Activated CD4-positive, alpha-beta T cell treated with anti-CD3 and anti-CD28 coated beads for 1 hour (primary cell): ENCODE results near the gene GPNMB.

Experiments used
- DNase-seq: peaks from one replicate; pipeline ENCODE4 v3.0.0-alpha.2; 2020

Gene GPNMB

DNA sequence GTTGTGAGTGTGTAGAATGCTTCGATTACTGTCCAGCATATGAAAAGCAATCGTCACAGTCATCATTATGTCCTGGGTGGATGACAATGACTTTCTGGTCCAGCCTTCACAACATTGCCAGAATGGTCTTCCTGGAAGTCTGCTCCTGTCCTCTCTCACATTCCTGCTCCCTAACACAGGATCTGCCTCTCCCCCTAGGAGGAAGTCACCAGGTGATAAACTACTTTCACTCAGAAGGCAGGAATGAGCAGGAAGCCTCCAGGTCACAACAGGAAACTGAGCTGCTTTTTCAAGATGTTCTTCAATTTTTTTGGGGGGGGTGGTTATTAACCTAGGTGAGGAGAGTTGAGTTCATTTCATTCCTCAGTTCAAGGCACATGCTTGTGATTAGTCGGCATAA, 13.6 kb upstream of the GPNMB start:
- DNase-seq: no peak

DNA sequence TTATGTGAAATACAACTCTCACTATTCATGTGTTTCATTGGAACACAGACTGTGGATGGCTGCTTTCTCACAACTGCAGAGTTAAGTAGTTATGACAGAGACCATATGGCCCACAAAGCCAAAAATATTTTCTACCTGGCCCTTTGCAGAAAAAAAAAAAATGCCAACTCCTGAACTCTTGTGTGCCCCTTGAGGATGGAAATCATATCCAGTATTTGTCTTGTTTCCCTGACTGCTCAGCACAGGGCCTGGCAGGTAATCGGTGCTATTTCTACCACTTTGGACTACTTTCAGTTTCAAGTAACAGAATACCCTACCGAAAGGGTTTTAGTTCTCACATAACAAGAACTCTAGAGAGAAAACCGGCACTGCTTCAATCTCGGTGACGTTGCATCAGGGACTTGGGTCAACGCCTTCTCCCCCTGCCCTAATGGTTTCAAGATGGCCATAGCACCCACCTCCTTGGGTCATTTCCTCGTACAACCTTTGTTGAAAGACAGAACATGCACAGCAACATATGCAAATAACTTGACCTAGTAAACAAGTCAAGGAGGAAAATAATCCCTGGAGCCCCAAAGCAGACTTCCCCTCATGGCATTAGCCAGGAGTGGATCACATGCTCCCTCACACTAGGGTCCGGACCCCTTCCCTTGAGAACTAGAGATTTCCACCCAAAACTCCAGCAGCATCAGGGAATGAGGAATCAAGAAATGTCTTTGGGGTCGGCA, 11.8 kb upstream of the GPNMB start:
- DNase-seq: no peak

DNA sequence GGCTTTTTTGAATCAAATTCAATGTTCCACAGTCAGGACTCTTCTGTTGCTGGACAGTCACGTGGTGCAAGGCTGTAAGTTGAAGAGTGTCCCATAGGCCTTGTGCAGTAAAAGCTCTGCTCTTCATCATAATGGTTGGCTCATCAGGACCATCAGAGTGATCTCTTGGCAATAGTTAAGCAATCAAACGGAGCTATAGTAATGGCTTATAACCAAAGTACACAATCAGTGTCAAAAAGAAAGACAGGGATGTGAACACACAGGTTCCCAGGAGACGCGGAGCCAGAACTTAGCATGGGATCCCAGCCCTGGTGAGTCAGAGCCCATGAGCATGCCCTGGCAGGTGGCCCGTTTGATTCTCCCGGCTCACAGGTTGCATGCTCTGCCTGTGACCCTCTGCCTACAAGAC, 10.8 kb upstream of the GPNMB start:
- DNase-seq: no peak

DNA sequence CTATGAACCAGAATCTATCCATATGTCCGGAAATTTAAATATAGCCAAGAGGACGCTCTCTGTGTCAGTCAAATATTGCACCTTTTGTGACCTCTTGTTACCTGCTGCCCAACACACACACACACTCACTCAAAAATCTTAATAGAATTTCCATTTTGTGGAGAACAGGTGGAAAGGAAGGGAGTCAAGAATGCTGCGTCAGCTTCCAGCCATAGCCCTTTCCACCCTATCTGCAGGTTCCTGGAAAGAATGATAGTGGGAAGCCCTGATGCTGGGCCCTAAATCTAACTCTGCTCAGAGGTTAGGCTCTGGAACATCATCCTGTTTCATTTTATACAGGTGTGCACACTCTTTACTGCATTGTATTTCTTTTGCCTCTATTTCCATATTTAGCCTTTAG, 9.6 kb upstream of the GPNMB start:
- no peak for DNase-seq

DNA sequence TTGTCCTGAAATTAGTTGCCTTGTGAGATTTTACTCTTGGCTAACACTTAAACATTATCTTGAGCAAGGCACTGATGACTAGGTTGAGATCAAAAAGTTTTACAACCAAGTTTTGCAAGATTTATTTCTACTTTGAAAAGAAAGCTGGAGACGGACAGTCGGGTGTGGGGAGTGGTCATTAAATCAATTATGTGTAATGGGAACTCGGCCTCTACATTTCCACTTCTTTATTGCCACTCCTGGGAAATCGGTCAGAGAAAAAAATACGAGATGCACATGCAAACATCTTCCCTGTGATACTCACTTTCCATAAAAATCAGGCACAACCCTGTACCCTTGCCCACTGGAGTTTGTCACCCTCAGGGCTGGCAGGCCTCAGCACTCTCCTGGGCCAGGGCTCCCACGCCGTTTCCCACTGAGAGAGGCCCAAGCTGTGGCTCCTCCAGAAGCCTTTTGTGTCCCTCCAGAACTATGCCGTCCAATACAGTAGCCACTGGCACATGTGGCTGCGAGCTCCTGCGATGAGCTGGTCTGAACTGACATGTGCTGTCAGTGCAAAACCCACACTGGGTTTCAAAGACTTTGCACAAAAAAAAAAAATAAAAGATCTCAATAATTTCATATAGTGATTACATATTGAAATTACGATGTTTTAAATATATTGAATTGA, 7.5 kb upstream of the GPNMB start:
- DNase-seq: no peak

DNA sequence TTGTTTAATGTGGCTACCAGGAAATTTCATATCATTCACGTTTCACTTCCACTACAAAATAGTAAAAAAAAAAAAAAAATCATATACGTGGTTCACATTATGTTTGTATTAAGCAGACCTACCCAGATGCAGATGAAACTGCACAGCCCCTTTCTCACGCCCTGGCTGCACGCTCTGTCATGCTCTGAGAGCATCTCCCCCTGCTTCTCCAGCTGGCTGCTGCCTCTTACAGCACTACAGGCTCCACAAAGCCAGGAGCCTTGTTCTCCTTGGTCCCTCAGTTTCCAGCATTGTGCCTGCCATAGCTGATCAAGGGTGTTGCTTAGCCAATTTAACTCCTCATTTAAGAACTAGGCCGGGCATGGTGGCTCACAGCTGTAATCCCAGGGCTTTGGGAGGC, 6.9 kb upstream of the GPNMB start:
- DNase-seq: no peak

DNA sequence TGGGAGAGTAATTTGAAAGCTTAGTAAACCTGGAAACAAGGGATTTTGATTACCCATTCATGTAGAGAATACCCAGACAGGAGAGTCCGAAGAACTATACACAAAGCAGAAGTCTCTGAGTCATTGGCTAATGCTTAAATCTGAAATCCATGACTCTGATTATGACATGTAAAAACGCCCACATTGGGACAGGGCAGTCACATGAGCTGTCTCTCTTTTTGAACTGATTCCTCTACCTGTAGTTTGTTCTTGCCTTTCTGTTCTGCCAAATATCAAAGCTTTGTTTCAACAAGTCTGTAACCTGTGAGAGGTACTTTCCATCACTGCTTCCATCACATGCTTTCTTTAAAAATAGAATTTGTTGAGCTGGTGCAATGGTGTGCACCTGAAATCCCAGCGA, 4.3 kb upstream of the GPNMB start:
- DNase-seq: no peak

DNA sequence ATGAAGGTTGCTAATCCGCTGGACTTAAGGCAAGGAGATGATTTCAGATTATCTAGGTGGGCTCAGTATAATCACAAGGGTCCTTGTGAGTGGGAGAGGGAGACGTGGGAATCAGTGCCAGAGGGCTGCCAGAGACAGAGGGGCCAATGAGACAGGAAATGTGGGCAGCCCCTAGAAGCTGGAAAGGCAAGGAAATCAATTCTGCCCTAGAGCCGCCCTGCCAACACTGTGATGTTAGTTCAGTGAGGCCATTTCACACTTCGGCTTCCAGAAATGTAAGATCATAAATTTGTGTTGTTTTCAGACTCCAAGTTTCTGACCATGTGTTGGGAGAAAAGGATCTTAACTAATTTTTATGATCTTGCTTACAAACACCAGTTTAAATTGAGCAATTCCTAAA, 3.6 kb upstream of the GPNMB start:
- no peak for DNase-seq

DNA sequence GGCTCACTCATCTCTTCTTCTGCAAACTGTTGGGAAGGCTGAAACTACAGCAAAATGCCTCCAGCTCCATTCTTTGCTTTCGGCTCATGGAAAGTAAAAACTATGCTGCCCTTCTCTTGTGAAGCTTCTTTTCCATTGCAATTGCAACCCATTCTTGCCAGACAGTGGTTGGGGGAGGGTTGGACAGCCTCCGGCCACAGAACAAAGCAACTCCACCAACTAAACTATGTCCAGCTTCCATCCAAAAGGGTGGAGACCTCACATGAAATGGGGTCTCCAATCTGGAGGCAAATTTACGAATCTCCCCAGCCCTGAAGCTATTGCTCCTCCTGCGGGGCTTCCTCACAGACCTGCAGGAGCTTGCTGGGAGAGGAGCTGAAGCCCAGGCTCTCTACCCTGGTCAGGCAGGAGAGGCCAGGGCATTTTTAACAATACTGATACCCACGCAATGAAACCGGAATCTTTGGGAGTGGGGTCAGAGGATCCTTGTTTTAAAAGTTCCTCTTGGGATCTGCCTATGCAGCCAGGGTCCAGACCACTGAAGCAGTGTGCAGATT, 549 bp downstream of the GPNMB start:
- DNase-seq: no peak

DNA sequence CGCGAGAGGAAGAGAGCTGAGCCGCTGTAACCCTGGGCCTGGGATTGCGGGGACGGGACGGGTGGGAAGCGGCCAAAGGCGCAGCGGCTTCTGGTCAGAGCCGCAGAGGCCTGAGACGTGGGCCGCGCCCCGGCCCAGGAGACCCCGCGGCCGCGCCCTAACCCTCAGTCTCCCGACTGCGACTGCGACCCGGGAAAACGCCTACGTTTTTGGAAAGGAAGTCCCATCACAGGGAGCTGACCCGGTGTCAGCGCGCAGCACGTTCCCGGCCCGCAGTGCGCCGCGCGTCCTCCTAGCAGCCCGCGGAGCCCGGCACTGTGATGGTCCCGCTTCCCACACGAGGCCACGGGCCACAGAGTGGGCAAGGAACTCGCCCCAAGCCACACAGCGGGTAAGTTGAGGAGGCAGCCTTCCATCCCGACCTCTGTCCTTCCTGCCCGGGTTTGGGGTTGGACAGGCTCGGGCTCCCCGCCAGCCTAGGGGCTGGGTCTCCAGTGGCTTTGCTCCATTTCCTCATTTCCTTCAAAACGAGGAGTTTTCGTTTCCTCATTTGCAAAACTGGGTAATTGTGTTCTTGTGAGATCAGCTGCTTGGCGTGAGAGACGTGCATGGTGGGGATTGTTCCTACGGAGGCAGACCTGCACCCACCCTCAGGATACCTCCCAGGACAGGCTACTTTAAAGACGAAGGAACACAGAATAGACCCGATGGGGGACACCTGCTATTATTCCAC, 1.2 kb downstream of the GPNMB start:
- DNase-seq: no peak

DNA sequence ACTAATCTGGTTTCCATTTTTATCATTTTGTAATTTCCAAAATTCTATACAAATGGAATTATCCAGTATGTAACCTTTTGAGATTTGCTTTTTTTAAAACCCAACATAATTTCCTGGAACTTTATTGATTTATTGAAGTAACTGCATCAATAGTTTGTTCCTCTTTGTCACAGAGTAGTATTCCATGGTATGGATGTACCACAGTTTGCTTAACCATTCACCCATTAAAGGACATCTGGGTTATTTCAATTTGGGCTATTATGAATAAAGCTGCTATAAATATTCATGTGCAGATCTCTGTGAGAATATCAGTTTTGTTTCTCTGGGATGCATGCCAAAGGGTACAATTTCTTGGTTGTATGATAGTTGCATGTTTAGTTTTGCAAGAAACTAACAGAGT, 2.9 kb downstream of the GPNMB start:
- no peak for DNase-seq

DNA sequence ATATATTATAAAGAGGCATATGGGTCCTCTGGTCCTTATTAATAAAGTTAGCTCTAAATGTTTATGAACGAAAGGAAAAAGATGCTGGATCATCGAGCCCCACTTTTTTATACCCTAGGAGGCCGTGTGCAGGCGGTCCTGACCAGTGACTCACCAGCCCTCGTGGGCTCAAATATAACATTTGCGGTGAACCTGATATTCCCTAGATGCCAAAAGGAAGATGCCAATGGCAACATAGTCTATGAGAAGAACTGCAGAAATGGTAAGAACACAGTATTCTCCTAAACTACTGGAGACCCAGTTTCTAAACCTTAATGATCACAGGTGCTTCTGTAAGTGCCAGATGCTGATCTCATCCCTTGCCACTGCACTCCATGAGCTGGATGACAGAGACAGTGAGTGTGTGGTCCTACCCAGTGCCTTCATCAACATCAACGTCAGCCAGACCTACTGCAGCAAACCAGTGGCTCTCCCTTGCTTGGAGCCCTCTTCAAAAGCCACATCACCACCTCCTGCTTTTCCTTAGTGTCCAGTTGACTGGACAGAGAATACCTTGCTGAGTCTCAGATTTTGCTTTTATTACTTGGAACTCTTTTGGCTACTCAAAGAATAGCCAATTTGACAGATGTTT, 7.6 kb downstream of the GPNMB start:
- no peak for DNase-seq

DNA sequence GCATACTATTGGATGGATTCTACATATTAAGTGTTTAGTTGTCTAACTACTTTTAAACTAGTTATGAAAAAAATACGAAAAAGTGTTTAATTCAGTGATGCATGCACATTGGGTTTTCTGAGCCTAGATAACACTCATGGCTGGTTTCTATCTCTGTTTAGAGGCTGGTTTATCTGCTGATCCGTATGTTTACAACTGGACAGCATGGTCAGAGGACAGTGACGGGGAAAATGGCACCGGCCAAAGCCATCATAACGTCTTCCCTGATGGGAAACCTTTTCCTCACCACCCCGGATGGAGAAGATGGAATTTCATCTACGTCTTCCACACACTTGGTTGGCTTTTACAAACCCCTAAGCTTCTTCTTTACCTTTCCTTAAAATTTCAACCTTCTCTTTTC, 10.2 kb downstream of the GPNMB start:
- DNase-seq: no peak

DNA sequence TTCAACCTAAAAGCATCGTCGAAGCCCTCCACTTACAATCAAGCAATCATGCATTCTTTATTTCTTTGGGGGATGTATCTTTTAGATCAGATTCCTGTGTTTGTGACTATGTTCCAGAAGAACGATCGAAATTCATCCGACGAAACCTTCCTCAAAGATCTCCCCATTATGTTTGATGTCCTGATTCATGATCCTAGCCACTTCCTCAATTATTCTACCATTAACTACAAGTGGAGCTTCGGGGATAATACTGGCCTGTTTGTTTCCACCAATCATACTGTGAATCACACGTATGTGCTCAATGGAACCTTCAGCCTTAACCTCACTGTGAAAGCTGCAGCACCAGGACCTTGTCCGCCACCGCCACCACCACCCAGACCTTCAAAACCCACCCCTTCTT, 13.8 kb downstream of the GPNMB start:
- DNase-seq: no peak

DNA sequence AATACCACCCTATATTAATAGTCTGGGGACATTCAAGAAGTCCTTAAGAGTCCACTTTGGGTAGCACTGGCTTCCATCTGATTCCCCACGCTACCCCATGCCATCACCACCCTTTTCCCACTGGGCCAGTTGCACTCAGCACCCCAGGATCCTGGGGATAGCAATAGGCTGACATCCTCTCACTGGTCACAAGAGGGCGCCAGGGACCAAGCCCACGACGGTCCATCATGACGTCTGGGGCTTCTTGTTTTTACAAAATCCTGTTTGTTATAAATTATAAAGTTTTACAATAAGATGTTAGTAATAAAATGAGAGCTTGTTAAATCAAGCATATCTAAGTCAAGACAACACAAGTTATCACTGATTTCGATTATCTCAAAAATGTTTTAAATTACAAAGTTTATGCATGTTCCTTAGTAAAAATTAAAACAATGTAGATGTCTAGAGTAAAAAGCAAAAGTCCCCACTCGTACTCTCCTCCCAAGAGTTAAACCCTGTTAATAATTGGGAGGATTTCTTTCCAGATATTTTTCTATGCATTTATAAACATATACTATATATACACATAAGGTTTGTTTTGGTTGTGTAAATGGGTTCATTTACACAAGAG, 15.4 kb downstream of the GPNMB start:
- DNase-seq: peak; percentile 23

DNA sequence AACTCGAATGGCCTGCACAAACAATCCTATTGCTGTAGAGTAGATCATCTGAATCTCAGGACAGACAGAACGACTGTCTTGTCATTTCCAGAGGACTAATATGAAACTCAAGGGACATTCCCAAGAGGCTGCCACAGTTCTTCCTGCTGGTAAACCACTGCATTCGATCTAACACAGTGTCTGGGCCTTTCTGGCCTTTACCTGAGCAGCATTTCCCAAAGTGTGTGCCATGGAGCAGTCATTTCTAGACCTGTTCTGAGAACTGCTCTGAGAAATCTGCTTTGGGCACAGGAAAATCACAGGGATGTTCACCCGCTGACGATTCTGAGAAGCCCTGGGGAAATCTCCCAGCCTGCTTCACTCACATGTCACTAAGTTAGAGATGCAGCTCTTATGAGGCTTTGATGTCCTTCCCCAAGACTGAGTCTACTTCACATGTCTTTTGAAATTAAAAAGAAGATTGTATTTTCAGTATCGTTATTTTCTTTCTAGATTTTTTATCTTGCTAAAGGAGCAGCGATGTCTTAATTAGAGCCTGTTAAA, 18.4 kb downstream of the GPNMB start:
- no peak for DNase-seq

DNA sequence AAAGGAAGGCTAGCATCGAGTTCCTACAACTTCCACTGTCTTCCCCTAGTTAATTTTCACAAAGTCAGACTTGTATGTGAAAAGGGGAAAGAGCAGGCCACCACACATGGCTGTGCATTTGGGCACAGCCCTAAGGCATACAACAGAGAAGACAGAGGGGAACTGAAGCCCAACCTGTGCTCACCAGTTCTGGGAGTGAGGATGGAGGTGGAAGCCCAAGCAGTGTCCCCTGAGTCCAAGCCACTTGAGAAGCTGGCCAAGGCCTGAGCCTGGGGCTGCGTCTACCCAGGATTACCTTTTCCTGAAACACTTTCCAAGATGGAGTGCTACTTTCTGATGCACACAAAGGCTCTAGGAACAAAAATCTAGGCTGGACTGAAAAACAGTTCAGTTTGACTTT, 20.3 kb downstream of the GPNMB start:
- no peak for DNase-seq

DNA sequence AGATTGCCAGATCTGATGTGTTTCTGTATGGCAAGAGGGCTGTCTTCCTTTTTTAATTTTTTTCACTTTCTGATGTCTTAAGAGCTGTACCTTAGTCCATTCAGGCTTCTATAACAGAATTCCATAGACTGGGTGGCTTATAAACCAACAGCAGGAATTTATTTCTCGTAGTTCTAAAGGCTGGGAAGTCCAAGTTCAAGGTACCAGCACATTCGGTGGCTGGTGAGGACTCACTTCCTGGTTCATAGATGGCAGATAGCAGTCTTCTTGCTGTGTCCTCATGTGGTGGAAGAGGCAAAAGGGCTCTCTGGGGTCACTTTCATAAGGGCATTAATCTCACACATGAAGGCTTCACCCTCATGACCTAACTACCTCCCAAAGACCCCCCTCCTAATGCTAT, 20.8 kb downstream of the GPNMB start:
- DNase-seq: no peak

DNA sequence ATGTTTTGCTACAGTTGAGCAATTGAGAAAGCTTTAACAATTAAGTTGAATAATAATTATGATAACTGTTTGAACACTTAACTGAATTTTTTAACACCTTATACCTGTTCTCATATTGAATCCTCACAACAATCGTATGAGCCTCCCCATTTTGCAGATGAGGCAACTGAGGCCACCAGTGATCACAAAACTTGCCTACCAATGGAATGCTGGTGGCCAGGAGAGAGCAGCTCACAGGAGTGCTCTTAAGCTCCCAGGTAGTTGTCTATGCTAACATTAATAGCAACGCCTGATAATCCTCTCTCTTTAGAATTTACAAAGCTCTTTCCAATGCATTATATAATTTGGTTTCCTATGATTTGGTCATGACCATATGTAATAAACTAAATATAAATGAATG, 21.6 kb downstream of the GPNMB start:
- no peak for DNase-seq

DNA sequence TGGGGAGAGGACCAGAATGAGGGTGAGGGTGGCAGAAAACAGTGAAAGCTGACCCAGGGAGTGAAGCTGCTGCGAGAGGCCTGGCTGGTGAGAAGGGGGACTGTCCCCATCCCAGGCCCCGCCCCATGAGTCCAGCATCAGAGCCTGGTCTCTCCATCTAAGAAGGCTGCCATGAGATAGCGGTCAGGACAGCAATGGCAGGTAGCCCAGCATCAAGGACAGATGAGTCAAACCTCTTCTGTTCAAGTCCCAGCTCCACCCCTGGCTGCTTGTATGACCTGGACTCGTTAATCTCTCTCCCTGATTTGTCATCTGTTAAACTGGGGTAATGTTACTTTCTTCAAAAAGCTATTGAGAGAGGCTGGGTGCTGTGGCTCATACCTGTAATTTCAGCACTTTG, 22.2 kb downstream of the GPNMB start:
- no peak for DNase-seq

DNA sequence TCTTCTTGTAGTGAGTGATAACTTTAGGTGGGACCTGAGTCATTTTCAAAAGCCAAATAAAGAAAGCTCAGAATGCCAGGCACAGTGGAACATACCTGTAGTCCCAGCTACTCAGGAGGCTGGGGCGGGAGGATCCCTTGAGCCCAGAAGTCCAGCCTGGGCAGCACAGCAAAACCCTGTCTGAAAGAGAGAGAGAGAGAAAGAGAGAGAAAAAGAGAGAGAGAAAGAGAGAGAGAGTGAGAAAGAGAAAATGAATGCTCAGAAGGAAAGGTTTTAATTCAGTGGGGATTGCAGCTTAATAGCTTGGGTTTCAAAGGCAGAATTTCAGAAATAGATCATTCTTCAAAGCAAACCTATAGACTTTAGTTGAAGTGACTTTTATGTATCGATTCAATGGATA, 25.7 kb downstream of the GPNMB start:
- DNase-seq: no peak

DNA sequence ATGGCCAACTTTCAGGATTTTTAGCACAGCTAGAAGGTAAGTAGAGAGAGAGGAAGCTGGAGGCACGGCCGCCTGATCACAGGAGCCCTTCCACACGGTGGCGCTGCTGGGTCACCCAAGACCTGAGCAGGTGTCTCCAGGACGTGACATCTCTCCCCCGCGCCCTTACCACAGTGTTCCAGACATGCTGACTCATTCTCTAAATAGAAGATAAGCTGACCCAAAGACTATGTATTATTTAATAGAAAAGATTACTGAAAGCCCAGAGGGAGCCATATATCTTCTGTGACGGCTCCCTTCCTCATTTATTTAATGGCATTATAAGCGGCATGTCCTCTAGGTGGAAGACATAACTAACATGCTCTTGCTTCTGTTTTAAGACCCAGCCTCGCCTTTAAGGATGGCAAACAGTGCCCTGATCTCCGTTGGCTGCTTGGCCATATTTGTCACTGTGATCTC, 26.6 kb downstream of the GPNMB start:
- DNase-seq: peak; percentile 84

DNA sequence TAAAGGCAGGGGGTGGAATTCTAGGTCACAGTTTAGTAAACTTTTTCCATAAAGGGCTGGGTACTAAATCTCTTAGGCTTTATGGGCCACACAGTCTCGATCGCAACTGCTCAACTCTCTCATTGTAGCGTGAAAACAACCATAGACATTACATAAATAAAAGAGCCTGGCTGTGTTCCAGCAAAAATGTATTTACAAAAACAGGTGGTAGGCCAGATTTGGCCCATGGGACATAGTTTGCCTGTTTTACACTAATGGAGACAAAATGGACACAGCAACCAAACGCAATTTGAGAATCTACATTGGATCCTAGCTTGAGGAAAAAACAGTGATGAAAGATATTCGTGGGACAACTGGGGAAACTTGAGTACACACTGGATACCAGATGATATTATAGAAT, 29.3 kb downstream of the GPNMB start:
- DNase-seq: no peak
